HG02840 (cell line): ENCODE data around the gene ERCC1.
A peak's percentile ranks its signal among the peaks of the same experiment; 100 is the strongest.

ENCODE experiments used
- ATAC-seq: cut with Tn5 transposase; IDR thresholded peaks from one replicate; pipeline ENCODE4 v1.9.1; 2021; ENCODE audit warnings: mild to moderate bottlenecking, moderate library complexity, moderate number of reproducible peaks; ENCODE audit not compliant: unreplicated experiment, low FRiP score

Gene ERCC1

GRCh38 chr19:45370410-45371204 lies 53.1 kb downstream of the ERCC1 start, which contains the start of gene ERCC2:
Gene ERCC2, minus strand, starts transcription at chr19:45370573. Its CDS starts 33 bp downstream, at chr19:45370540.
- ATAC-seq: peak; percentile 94

DNA sequence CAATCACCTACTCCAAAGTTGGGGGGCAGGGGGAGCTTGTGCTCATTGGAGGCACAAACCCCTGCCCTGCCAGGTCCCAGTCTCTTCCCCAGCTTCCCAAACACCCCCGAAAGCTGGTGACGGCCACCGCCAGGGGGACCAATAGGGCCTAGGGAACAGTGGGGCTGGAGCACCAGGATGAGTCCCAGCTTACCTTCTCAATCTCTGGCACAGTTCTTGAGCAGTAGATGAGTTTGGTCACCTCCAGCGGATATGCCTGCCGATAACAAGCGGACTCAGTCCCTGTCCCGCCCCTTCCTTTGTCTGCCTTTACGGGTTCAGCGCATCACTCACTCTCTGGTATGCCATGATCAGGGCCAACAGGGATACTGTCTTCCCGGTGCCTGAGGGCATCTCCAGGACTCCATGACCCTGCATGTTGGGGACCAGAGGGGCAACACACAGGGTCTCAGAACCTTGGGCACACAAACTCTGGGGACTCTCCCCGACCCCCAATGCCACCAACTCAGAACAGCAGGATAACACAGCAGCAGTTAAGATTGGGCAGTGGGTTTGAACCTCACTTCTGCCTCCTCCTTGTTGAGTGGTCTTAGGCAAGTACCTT lies 54.9 kb downstream of the ERCC1 start:
- ATAC-seq: no peak

- no peak for ATAC-seq
These were observed 55.6 kb downstream of the ERCC1 start for GRCh38 chr19:45368127-45368526.

DNA sequence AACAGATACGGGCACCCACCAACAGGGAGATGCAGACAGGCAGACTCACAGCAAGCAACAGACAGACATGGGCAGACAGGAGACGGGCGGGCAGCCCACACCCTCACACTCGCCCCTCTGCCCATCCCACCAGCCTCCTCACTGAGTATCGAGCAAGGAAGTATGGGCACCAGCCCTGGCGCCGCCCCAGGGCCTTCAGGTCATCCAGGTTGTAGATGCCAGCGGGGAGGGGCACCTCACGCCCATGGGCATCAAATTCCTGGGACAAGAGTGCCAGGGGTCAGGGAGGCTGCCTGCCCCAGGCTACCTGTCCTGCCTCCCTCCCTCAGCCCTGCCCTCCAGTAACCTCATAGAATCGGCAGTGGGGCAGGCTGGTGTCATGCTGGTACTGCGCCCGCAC lies 59.0 kb downstream of the ERCC1 start:
- no peak for ATAC-seq

- no peak for ATAC-seq
These were observed 59.8 kb downstream of the ERCC1 start for GRCh38 chr19:45363861-45364459.

GRCh38 chr19:45362291-45362690 lies 61.4 kb downstream of the ERCC1 start:
- no peak for ATAC-seq

DNA sequence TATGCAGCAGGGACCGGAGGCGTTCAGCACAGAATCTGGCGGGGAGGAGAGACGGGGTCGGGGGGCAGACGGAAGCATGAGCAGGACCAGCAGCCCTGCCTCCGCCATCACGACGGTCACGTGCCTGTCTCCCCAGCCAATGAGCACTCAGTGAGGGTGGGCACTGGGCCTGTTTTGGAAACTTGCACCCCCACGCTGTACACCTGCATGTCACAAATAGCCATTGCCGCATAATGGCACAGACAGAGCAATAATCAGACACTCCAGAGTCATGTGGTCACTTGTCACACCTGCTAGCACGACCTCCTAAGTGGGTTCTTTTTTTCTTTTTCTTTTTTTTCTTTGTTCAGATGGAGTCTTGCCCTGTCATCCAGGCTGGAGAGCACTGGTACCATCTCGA lies 62.1 kb downstream of the ERCC1 start:
- no peak for ATAC-seq

DNA sequence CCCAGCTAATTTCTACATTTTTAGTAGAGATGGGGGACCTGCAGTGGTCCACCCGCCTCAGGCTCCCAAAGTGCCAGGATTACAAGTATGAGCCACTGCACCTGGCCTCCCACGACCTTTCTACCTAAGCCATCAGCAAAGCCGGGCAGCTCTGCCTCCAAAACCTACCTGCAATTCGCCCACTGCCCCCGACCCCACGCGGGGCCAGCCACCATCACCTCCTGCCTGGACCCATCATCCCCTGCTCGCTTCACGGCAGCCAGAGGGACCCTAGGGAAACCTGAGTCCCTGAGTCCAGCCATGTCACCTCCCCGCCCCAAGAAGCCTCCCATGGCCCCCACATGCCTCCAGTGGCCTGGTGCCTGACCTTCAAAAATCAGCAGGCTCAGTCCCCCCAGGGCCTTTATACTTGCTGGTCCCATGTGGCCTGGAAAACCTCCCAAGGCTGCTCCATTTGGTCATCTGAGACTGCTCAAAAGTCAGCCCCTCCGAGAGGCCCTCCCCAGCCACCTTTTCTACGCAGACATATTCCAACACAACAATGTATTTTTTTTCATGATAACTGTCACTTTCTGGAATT lies 65.4 kb downstream of the ERCC1 start:
- no peak for ATAC-seq

- ATAC-seq: no peak
These were observed 66.3 kb downstream of the ERCC1 start for GRCh38 chr19:45357445-45357783.
